ENCODE results near the gene LCE1A. TPM values are rescaled to one million over a fixed set of nuclear protein-coding genes. Genes with fewer than 3 reads are reported as not detected.

Gene LCE1A
- total and polyA plus RNA-seq, 4 donors, result not detected

DNA sequence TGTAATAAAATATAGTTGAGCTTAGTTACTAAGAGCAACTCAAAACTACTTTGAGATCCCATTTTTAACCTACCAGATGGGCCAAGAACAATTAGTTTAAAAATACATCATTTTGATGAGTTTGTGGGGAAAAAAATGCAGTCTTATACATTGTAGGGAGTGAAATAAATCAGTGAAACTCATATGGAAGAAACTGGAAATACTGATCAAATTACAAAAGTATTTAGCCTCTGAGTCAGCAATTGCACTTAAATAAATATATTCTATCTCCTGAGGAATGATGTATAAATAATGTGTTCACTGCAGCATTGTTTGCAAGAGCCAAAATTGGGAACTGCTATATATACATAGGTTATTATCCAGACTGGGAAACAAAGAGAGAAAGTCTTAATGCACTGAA is 46.2 kb downstream of the LCE1A start:
- Histone ChIP-seq H3K27ac (ENCODE audit: low read depth in 1 of 2, low read length in 2 of 2) (no peak overlapping the region), H3K4me1 (ENCODE audit: control insufficient read depth in 4 of 4, insufficient read depth in 4 of 4, low read length in 3 of 4) (peaks cover 0 to 10% (median 0%) of the 10 kb centered on the region in 4 donors), H3K36me3 (ENCODE audit: control insufficient read depth in 4 of 4, insufficient read depth in 3 of 4, low read depth in 1 of 4, low read length in 3 of 4) (no peaks in the 10 kb centered on the region), H3K9me3 (ENCODE audit: control insufficient read depth in 4 of 4, low read length in 3 of 4) (no peaks in the 10 kb centered on the region), H3K9ac (ENCODE audit: low read depth in 1 of 2, low read length in 2 of 2) (no peak overlapping the region), H3K27me3 (ENCODE audit: control insufficient read depth in 4 of 4, insufficient read depth in 4 of 4, low read length in 3 of 4) (no peaks in the 10 kb centered on the region), H3K4me3 (ENCODE audit: low read depth in 1 of 3, low read length in 3 of 3) (no peak overlapping the region)
- DNase-seq (ENCODE audit: low spot score), result no peak
- TF ChIP-seq MAX (IDR thresholded peaks at IDR 0.05) (no peak), RXRA (IDR thresholded peaks at IDR 0.05) (no peak), HNF4A (conservative IDR thresholded peaks at IDR 0.05) (no peak)

- no peaks in the 10 kb centered on the region for H3K36me3 ChIP-seq (ENCODE audit: control insufficient read depth in 4 of 4, insufficient read depth in 3 of 4, low read depth in 1 of 4, low read length in 3 of 4)
- H3K27ac ChIP-seq (ENCODE audit: low read depth in 1 of 2, low read length in 2 of 2), result no peak overlapping the region
- H3K9ac ChIP-seq (ENCODE audit: low read depth in 1 of 2, low read length in 2 of 2), result no peak overlapping the region
- H3K9me3 ChIP-seq (ENCODE audit: control insufficient read depth in 4 of 4, low read length in 3 of 4), result no peaks in the 10 kb centered on the region
- peaks cover 1 to 29% (median 15%) of the 10 kb centered on the region in 4 donors for H3K4me1 ChIP-seq (ENCODE audit: control insufficient read depth in 4 of 4, insufficient read depth in 4 of 4, low read length in 3 of 4)
- DNase-seq (ENCODE audit: low spot score), result no peak
- WGBS, result 19% methylated on average over 1 of the region's 1 CpG
- H3K4me3 ChIP-seq (ENCODE audit: low read depth in 1 of 3, low read length in 3 of 3), result no peak overlapping the region
- no peaks in the 10 kb centered on the region for H3K27me3 ChIP-seq (ENCODE audit: control insufficient read depth in 4 of 4, insufficient read depth in 4 of 4, low read length in 3 of 4)
- TF ChIP-seq RXRA (IDR thresholded peaks at IDR 0.05), result peak in 1 of 2 donors; percentile 12
- TF ChIP-seq, protein P1, sequence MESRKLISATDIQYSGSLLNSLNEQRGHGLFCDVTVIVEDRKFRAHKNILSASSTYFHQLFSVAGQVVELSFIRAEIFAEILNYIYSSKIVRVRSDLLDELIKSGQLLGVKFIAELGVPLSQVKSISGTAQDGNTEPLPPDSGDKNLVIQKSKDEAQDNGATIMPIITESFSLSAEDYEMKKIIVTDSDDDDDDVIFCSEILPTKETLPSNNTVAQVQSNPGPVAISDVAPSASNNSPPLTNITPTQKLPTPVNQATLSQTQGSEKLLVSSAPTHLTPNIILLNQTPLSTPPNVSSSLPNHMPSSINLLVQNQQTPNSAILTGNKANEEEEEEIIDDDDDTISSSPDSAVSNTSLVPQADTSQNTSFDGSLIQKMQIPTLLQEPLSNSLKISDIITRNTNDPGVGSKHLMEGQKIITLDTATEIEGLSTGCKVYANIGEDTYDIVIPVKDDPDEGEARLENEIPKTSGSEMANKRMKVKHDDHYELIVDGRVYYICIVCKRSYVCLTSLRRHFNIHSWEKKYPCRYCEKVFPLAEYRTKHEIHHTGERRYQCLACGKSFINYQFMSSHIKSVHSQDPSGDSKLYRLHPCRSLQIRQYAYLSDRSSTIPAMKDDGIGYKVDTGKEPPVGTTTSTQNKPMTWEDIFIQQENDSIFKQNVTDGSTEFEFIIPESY (IDR thresholded peaks at IDR 0.05), result no peak
- no peak for TF ChIP-seq SP1 (IDR thresholded peaks at IDR 0.05)
- TF ChIP-seq YY1 (IDR thresholded peaks at IDR 0.05), result no peak
- no peak for TF ChIP-seq NR2F2 (IDR thresholded peaks at IDR 0.05)
- no peak for TF ChIP-seq HNF4G (IDR thresholded peaks at IDR 0.05)
- peak in 1 of 2 donors; percentile 65 for TF ChIP-seq HNF4A (conservative IDR thresholded peaks at IDR 0.05)
- TF ChIP-seq FOXA2 (IDR thresholded peaks at IDR 0.05), result no peak
- no peak for TF ChIP-seq MAX (IDR thresholded peaks at IDR 0.05)
These were observed 49.6 kb downstream of the LCE1A start for GRCh38 chr1:152876827-152877226.

Other genes with a start within 250 kb of the LCE1A start
- not detected for gene LCE3D, start 247.0 kb upstream of the LCE1A start, total RNA-seq
- gene LCE3D, start 247.0 kb upstream of the LCE1A start, polyA plus RNA-seq, result not detected
- gene LCE3C, start 227.2 kb upstream of the LCE1A start, total RNA-seq, result not detected
- gene LCE3C, start 227.2 kb upstream of the LCE1A start, polyA plus RNA-seq, result not detected
- gene LCE3B, start 213.7 kb upstream of the LCE1A start, total RNA-seq, result not detected
- gene LCE3B, start 213.7 kb upstream of the LCE1A start, polyA plus RNA-seq, result not detected
- not detected for gene LCE3A, start 204.4 kb upstream of the LCE1A start, total RNA-seq
- gene LCE3A, start 204.4 kb upstream of the LCE1A start, polyA plus RNA-seq, result not detected
- gene LCE2D, start 164.1 kb upstream of the LCE1A start, total RNA-seq, result not detected
- gene LCE2D, start 164.1 kb upstream of the LCE1A start, polyA plus RNA-seq, result not detected
- not detected for gene LCE2C, start 152.2 kb upstream of the LCE1A start, total RNA-seq
- gene LCE2C, start 152.2 kb upstream of the LCE1A start, polyA plus RNA-seq, result not detected
- gene LCE2B, start 141.3 kb upstream of the LCE1A start, total RNA-seq, result not detected
- not detected for gene LCE2B, start 141.3 kb upstream of the LCE1A start, polyA plus RNA-seq
- gene LCE2A, start 129.1 kb upstream of the LCE1A start, total RNA-seq, result not detected
- gene LCE2A, start 129.1 kb upstream of the LCE1A start, polyA plus RNA-seq, result not detected
- not detected for gene LCE4A, start 119.3 kb upstream of the LCE1A start, total RNA-seq
- not detected for gene LCE4A, start 119.3 kb upstream of the LCE1A start, polyA plus RNA-seq
- not detected for gene KPRP, start 69.4 kb upstream of the LCE1A start, total RNA-seq
- gene KPRP, start 69.4 kb upstream of the LCE1A start, polyA plus RNA-seq, result not detected
- gene LCE1F, start 52.3 kb upstream of the LCE1A start, total RNA-seq, result not detected
- gene LCE1F, start 52.3 kb upstream of the LCE1A start, polyA plus RNA-seq, result not detected
- gene LCE1E, start 41.2 kb upstream of the LCE1A start, total RNA-seq, result not detected
- not detected for gene LCE1E, start 41.2 kb upstream of the LCE1A start, polyA plus RNA-seq
- not detected for gene LCE1D, start 30.8 kb upstream of the LCE1A start, total RNA-seq
- gene LCE1D, start 30.8 kb upstream of the LCE1A start, polyA plus RNA-seq, result not detected
- gene LCE1C, start 20.8 kb upstream of the LCE1A start, total RNA-seq, result not detected
- gene LCE1C, start 20.8 kb upstream of the LCE1A start, polyA plus RNA-seq, result not detected
- not detected for gene LCE1B, start 15.5 kb upstream of the LCE1A start, total RNA-seq
- not detected for gene LCE1B, start 15.5 kb upstream of the LCE1A start, polyA plus RNA-seq
- not detected for gene LCE6A, start 15.4 kb downstream of the LCE1A start, total RNA-seq
- not detected for gene LCE6A, start 15.4 kb downstream of the LCE1A start, polyA plus RNA-seq
- gene LCE7A, start 32.5 kb downstream of the LCE1A start, total RNA-seq, result not detected
- not detected for gene LCE7A, start 32.5 kb downstream of the LCE1A start, polyA plus RNA-seq
- not detected for gene SMCP, start 50.8 kb downstream of the LCE1A start, total RNA-seq
- gene SMCP, start 50.8 kb downstream of the LCE1A start, polyA plus RNA-seq, result not detected
- gene IVL, start 81.1 kb downstream of the LCE1A start, total RNA-seq, result not detected
- gene IVL, start 81.1 kb downstream of the LCE1A start, polyA plus RNA-seq, result under 1 TPM in 1 of 2 donors, not detected in 1; 0.02 TPM
- not detected for gene SPRR5, start 119.7 kb downstream of the LCE1A start, total RNA-seq
- gene SPRR5, start 119.7 kb downstream of the LCE1A start, polyA plus RNA-seq, result not detected
- gene SPRR4, start 143.2 kb downstream of the LCE1A start, total RNA-seq, result not detected
- gene SPRR4, start 143.2 kb downstream of the LCE1A start, polyA plus RNA-seq, result not detected
- not detected for gene SPRR1A, start 156.6 kb downstream of the LCE1A start, total RNA-seq
- not detected for gene SPRR1A, start 156.6 kb downstream of the LCE1A start, polyA plus RNA-seq
- not detected for gene SPRR3, start 174.3 kb downstream of the LCE1A start, total RNA-seq
- gene SPRR3, start 174.3 kb downstream of the LCE1A start, polyA plus RNA-seq, result under 1 TPM in 1 of 2 donors, not detected in 1; 0.61 TPM
- not detected for gene SPRR1B, start 203.7 kb downstream of the LCE1A start, total RNA-seq
- gene SPRR1B, start 203.7 kb downstream of the LCE1A start, polyA plus RNA-seq, result not detected
- not detected for gene SPRR2D, start 213.6 kb downstream of the LCE1A start, total RNA-seq
- gene SPRR2D, start 213.6 kb downstream of the LCE1A start, polyA plus RNA-seq, result under 1 TPM in 1 of 2 donors, not detected in 1; 0.09 TPM
- not detected for gene SPRR2A, start 230.0 kb downstream of the LCE1A start, total RNA-seq
- not detected for gene SPRR2A, start 230.0 kb downstream of the LCE1A start, polyA plus RNA-seq
- not detected for gene SPRR2B, start 244.1 kb downstream of the LCE1A start, total RNA-seq
- gene SPRR2B, start 244.1 kb downstream of the LCE1A start, polyA plus RNA-seq, result not detected